RWPE1 (cell line): ENCODE measurements around the gene TRIM32.

Experiments
- CTCF ChIA-PET: fragments of 350-600 bp; sonication (Branson Sonifier 250); formaldehyde crosslinking; extraction: SDS; loops from one replicate; lab custom pipeline; 2021; lab: Yijun Ruan, JAX
- POLR2A ChIA-PET: fragments of 400-600 bp; formaldehyde crosslinking; extraction: SDS; loops from one replicate; lab custom pipeline; 2020; ENCODE audit warnings: antibody characterized with exemption; ENCODE audit not compliant: low non-redundant PET; lab: Yijun Ruan, JAX
- DNase-seq: peaks from one replicate; pipeline ENCODE4 v3.0.0; 2012; ENCODE audit warnings: low spot score
- H3K27ac ChIP-seq: fragments of 450-650 bp; 2 replicates; pipeline ENCODE4 v1.5.1; 2017
- TF ChIP-seq, protein P1 (sequence below): fragments of 450-650 bp; conservative IDR thresholded peaks from 2 replicates; pipeline ENCODE4 v1.5.1; 2017; ENCODE audit warnings: low read depth, mild to moderate bottlenecking

TRIM32 gene

DNA sequence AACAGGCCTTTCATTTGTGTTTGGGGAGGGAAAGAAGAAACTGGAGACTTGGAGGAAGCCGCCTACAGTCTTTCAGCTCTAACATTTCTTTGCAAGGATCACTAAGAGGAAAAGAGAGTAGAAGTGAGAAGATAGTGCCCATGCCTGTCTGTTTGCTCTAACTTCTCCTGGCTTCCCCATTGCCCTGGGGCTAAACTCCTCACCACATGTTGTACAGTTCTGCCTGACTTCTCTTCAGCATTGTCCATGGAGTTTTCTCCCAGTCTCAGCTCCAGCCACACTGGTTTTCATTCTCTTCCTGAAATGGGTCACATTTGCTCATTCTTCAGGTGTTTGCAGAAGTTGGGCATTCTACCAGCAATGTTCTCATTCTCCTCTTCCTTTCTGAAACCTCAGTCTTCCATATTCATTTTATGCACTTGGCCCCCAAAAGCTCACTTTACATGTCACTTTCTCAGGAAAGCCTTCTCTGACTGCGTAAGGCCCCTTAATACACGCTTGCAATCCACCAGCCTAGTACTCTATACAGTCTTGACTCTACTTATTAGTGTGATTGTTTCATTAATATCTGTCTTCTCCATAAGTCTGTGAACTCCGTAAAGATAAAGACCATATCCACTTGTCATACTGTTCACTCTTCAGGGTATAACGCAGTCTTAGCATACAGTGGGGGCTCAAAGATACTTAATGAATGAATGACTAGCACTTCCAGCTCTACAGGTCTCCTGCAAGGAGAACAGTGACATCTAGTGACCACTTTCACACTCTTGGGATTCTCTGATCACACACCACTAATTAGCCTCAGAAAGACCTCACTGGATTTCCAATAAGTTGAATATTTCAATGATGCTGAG lies 40.2 kb upstream of the TRIM32 start:
- ChIA-PET CTCF (interaction anchor here (0.5 to 2.8 kb wide), 16 partner anchors 9 to 1943 kb away, joined by 3 to 31 read pairs (median 4); no protein-coding TSS in a partner anchor), POLR2A (no interaction called here)
- no peak overlapping the region for H3K27ac ChIP-seq
- TF ChIP-seq, protein P1, sequence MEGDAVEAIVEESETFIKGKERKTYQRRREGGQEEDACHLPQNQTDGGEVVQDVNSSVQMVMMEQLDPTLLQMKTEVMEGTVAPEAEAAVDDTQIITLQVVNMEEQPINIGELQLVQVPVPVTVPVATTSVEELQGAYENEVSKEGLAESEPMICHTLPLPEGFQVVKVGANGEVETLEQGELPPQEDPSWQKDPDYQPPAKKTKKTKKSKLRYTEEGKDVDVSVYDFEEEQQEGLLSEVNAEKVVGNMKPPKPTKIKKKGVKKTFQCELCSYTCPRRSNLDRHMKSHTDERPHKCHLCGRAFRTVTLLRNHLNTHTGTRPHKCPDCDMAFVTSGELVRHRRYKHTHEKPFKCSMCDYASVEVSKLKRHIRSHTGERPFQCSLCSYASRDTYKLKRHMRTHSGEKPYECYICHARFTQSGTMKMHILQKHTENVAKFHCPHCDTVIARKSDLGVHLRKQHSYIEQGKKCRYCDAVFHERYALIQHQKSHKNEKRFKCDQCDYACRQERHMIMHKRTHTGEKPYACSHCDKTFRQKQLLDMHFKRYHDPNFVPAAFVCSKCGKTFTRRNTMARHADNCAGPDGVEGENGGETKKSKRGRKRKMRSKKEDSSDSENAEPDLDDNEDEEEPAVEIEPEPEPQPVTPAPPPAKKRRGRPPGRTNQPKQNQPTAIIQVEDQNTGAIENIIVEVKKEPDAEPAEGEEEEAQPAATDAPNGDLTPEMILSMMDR, result peak; percentile 75
- DNase-seq, result peak; percentile 34

- DNase-seq, result no peak
- ChIA-PET POLR2A (no interaction called here), CTCF (interaction anchor here (0.6 to 2.8 kb wide), 7 partner anchors 9 to 1101 kb away, joined by 3 to 31 read pairs (median 4); no protein-coding TSS in a partner anchor)
- TF ChIP-seq, protein P1, result peak; percentile 16; the same call in 1 of the 2 replicates
- no peak overlapping the region for H3K27ac ChIP-seq
These were observed 39.6 kb upstream of the TRIM32 start for GRCh38 chr9:116647515-116647809.

- DNase-seq, result no peak
- TF ChIP-seq, protein P1, result no peak
- no peak overlapping the region for H3K27ac ChIP-seq
- ChIA-PET CTCF (interaction anchor here (0.7 kb wide), 2 partner anchors 108 to 424 kb away, joined by 3 read pairs; no protein-coding TSS in a partner anchor), POLR2A (no interaction called here)
These were observed 33.6 kb upstream of the TRIM32 start for GRCh38 chr9:116653348-116654058.

DNA sequence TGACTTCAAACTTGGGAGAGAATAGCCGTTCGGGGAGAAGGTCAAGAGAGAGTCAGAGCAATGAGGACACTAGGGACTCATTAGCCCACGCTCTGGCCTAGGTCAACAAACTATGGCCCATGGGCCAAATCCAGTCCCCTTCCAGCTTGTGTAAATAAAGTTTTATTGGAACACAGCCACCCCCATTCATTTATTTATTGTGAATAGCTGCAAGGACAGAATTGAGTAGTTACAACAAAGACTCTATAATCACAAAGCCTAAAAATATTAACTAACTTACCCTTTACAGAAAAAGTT lies 33.1 kb upstream of the TRIM32 start:
- ChIA-PET CTCF (interaction anchor here (0.7 kb wide), 1 partner anchor 425 kb away, joined by 3 read pairs; no protein-coding TSS in a partner anchor), POLR2A (no interaction called here)
- no peak for DNase-seq
- TF ChIP-seq, protein P1, result no peak
- H3K27ac ChIP-seq, result no peak overlapping the region

GRCh38 chr9:116656501-116656971 lies 30.6 kb upstream of the TRIM32 start:
- POLR2A ChIA-PET, result no interaction called here
- TF ChIP-seq, protein P1, result no peak
- no peak for DNase-seq
- CTCF ChIA-PET, result interaction anchor here (0.6 kb wide), 1 partner anchor 1065 kb away, joined by 4 read pairs; no protein-coding TSS in a partner anchor
- H3K27ac ChIP-seq, result no peak overlapping the region

DNA sequence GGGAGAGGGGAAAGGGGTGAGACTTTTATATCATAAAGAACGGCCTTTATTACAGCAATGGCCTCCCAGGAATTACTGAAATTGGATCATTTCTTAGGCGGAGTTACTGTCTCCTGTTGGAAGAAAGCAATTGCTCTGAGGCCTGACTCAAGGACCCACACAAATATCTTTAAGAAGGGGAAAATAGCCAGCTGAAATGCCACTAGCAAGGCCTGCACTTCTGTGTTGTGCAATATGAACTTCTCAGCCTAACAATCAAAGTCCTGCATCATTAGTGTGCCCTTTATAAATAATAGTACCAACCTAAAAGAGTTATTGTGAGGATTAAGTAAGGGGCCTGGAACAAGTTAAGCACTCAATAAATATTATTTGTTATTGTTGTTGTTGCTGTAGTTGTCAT lies 30.1 kb upstream of the TRIM32 start:
- CTCF ChIA-PET, result interaction anchor here (0.6 kb wide), 1 partner anchor 1065 kb away, joined by 4 read pairs; no protein-coding TSS in a partner anchor
- TF ChIP-seq, protein P1, result no peak
- no peak for DNase-seq
- H3K27ac ChIP-seq, result no peak overlapping the region
- POLR2A ChIA-PET, result no interaction called here
